Ascending aorta (tissue), 2 donors: ENCODE results near the gene WDFY3. TPM values are rescaled to one million over a fixed set of nuclear protein-coding genes. Genes with fewer than 3 reads are reported as not detected.
A peak's percentile ranks its signal among the peaks of the same experiment; 100 is the strongest.

ENCODE experiments used
- DNase-seq, 2 donors: peaks; one replicate each; pipeline ENCODE4 v3.0.0-alpha.2; 2019; ENCODE audit warnings: low spot score in 2 of 2
- H3K27ac ChIP-seq, 2 donors: fragments of 200-600 bp; sonication (generic); one replicate each; pipeline ENCODE4 v1.5.1; 2016 to 2017; ENCODE audit warnings: mild to moderate bottlenecking in 1 of 2
- H3K27me3 ChIP-seq: fragments of 200-600 bp; sonication (generic); one replicate; pipeline ENCODE4 v1.5.1; 2017
- H3K36me3 ChIP-seq, 2 donors: fragments of 200-600 bp; sonication (generic); one replicate each; pipeline ENCODE4 v1.5.1; 2016
- H3K4me1 ChIP-seq, 2 donors: fragments of 200-600 bp; sonication (generic); one replicate each; pipeline ENCODE4 v1.5.1; 2016 to 2017; ENCODE audit warnings: mild to moderate bottlenecking in 1 of 2
- H3K4me3 ChIP-seq, 2 donors: fragments of 200-600 bp; sonication (generic); one replicate each; pipeline ENCODE4 v1.5.1; 2016 to 2017; ENCODE audit warnings: mild to moderate bottlenecking in 1 of 2
- H3K9me3 ChIP-seq, 2 donors: fragments of 200-600 bp; sonication (generic); one replicate each; pipeline ENCODE4 v1.5.1; 2016
- CTCF ChIP-seq, 3 experiments: fragments of 200-600 bp in 2 of 3; fragments of 450-650 bp in 1 of 3; sonication (generic) in 2 of 3; IDR thresholded peaks; one replicate each; pipeline ENCODE4 v1.5.1; 2016 to 2019; ENCODE audit warnings: antibody characterized with exemption in 3 of 3, mild to moderate bottlenecking in 1 of 3, moderate library complexity in 1 of 3
- intact Hi-C: fragments of 100-400 bp; cut with DNase I; formaldehyde crosslinking; loops from one replicate; pipeline ENCODE4 v1.15.1; 2023
- total RNA-seq: library from RNA; depleted of rRNA; stranded (reverse); fragments of >200 nt; gene quantifications from one replicate; pipeline ENCODE4 v1.1.0, GENCODE V29; 2016

Gene WDFY3
- total RNA-seq, 1 donor from 2014 or later: 30.2 TPM

GRCh38 chr4:84782517-84782916 is 184.0 kb downstream of the WDFY3 start:
- no peak for DNase-seq
- no peaks in the 10 kb centered on the region for H3K4me1 ChIP-seq
- H3K27me3 ChIP-seq: no peaks in the 10 kb centered on the region
- no peak for TF ChIP-seq CTCF (IDR thresholded peaks at IDR 0.05)
- H3K27ac ChIP-seq: no peak overlapping the region
- peaks cover 41 to 74% of the 10 kb centered on the region in 2 donors for H3K36me3 ChIP-seq
- no peak overlapping the region for H3K4me3 ChIP-seq
- no peaks in the 10 kb centered on the region for H3K9me3 ChIP-seq
- intact Hi-C loops: no loop called here

- intact Hi-C loops: no loop called here
- no peaks in the 10 kb centered on the region for H3K27me3 ChIP-seq
- H3K27ac ChIP-seq: no peak overlapping the region
- peaks cover 29 to 58% of the 10 kb centered on the region in 2 donors for H3K36me3 ChIP-seq
- no peak for DNase-seq
- H3K4me3 ChIP-seq: no peak overlapping the region
- H3K4me1 ChIP-seq: no peaks in the 10 kb centered on the region
- H3K9me3 ChIP-seq: no peaks in the 10 kb centered on the region
- no peak for TF ChIP-seq CTCF (IDR thresholded peaks at IDR 0.05)
Observed at GRCh38 chr4:84780719-84781118, 185.8 kb downstream of the WDFY3 start.

- H3K36me3 ChIP-seq: peaks cover 35 to 62% of the 10 kb centered on the region in 2 donors
- no peaks in the 10 kb centered on the region for H3K4me1 ChIP-seq
- intact Hi-C loops: no loop called here
- no peak overlapping the region for H3K27ac ChIP-seq
- no peak for TF ChIP-seq CTCF (IDR thresholded peaks at IDR 0.05)
- no peaks in the 10 kb centered on the region for H3K27me3 ChIP-seq
- DNase-seq: no peak
- no peaks in the 10 kb centered on the region for H3K9me3 ChIP-seq
- no peak overlapping the region for H3K4me3 ChIP-seq
Observed at GRCh38 chr4:84778041-84778440, 188.4 kb downstream of the WDFY3 start.

- TF ChIP-seq CTCF (IDR thresholded peaks at IDR 0.05): no peak
- peaks cover 4 to 48% of the 10 kb centered on the region in 2 donors for H3K36me3 ChIP-seq
- no peaks in the 10 kb centered on the region for H3K27me3 ChIP-seq
- H3K4me3 ChIP-seq: no peak overlapping the region
- DNase-seq: no peak
- no peaks in the 10 kb centered on the region for H3K9me3 ChIP-seq
- no peak overlapping the region for H3K27ac ChIP-seq
- intact Hi-C loops: no loop called here
- H3K4me1 ChIP-seq: no peaks in the 10 kb centered on the region
Observed at GRCh38 chr4:84767168-84767567, 199.3 kb downstream of the WDFY3 start.

GRCh38 chr4:84753321-84753972 is 213.0 kb downstream of the WDFY3 start:
- Histone ChIP-seq H3K4me1 (peaks cover 0 to 6% of the 10 kb centered on the region in 2 donors), H3K27me3 (no peaks in the 10 kb centered on the region), H3K9me3 (no peaks in the 10 kb centered on the region), H3K4me3 (no peak overlapping the region), H3K36me3 (peaks cover 26 to 58% of the 10 kb centered on the region in 2 donors), H3K27ac (peak overlapping the region in 1 of 2 donors; percentile 33)
- DNase-seq: no peak
- intact Hi-C loops: no loop called here
- no peak for TF ChIP-seq CTCF (IDR thresholded peaks at IDR 0.05)
